ENCODE results near the gene CASP8. TPM values are rescaled to one million over a fixed set of nuclear protein-coding genes. Genes with fewer than 3 reads are reported as not detected.

The CASP8 gene
- total and polyA plus RNA-seq, 5 donors from 2014 or later: 63.8 to 254 (median 96.1) TPM

DNA sequence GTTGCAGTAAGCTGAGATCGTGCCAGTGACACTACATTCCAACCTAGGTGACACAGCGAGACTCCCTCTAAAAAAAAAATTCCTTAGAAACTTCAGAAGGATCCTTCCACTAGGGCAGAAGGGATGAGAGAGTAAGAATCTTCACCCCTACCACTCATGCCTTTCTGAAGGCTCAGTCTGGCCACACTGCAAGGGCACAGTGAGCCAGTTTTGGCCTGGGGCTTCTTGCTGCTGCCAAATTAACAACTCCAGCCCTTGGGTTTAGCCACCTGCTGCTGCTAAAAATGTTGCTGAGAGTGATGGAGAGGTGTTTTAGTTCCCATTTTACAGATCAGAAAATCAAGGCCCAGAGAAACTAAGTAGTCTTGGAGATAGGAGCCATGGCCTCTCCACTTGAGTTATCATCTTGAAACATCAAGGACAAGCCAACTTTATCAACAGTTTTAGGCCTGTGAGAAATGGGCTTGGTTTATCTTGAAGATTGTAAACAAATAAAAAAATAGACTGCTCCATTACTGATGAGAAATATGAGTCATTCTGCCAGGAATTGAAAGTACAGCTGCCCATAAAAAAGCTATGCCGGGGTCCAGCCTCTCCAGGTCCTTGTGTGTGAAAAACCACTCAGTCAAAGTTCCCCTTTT lies 31.9 kb upstream of the CASP8 start:
- ATAC-seq (ENCODE audit: low read depth in 2 of 2) (no peak), DNase-seq (peak in 1 of 3 donors; percentile 49)
- Mint-ChIP-seq H3K36me3 (peaks cover 3% of the 10 kb centered on the region), H3K27me3 (no peaks in the 10 kb centered on the region), H3K4me3 (no peak overlapping the region), H3K4me1 (peaks cover 14 to 36% (median 18%) of the 10 kb centered on the region in 4 donors), H3K27ac (peak overlapping the region in 2 of 3 donors; percentile 58 to 71), H3K9me3 (no peaks in the 10 kb centered on the region)
- no peaks in the 10 kb centered on the region for H3K27me3 ChIP-seq (ENCODE audit: control insufficient read depth, insufficient read depth, low read length)
- H3K9me3 ChIP-seq (ENCODE audit: control insufficient read depth in 2 of 2, low read length in 2 of 2): no peaks in the 10 kb centered on the region
- H3K36me3 ChIP-seq (ENCODE audit: control insufficient read depth, insufficient read depth, low read length): no peaks in the 10 kb centered on the region
- peaks cover 22% of the 10 kb centered on the region for H3K4me1 ChIP-seq (ENCODE audit: control insufficient read depth, insufficient read depth, low read length, poor library complexity, severe bottlenecking)
- H3K4me3 ChIP-seq (ENCODE audit: low read depth, low read length): no peak overlapping the region
- no peak overlapping the region for H3K27ac ChIP-seq (ENCODE audit: insufficient read depth, low read length, poor library complexity, severe bottlenecking)

DNA sequence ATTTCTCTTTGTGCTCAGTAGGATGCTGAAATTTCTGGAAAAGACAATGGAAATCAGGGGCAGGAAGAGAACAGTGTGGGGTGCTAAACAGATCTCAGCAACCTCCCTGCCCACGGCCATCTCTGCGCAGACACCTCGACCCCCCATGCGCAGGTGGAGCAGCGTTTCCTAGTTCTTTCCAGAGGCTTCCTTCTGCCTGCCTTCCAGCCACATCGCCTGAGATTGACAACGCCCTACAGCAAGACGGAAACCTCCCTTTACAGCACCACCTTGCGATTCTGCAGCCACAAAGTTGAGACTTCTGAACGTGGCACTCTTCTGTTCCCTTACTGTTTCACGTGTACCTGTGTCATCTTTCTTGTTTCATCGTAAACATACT lies 31.4 kb upstream of the CASP8 start:
- no peaks in the 10 kb centered on the region for H3K27me3 ChIP-seq (ENCODE audit: control insufficient read depth, insufficient read depth, low read length)
- H3K4me3 ChIP-seq (ENCODE audit: low read depth, low read length): no peak overlapping the region
- no peak overlapping the region for H3K27ac ChIP-seq (ENCODE audit: insufficient read depth, low read length, poor library complexity, severe bottlenecking)
- no peak overlapping the region for H3K4me3 Mint-ChIP-seq
- H3K9me3 Mint-ChIP-seq: no peaks in the 10 kb centered on the region
- H3K4me1 Mint-ChIP-seq: peaks cover 16 to 33% (median 17%) of the 10 kb centered on the region in 4 donors
- DNase-seq (peak in 1 of 3 donors; percentile 51), ATAC-seq (ENCODE audit: low read depth in 2 of 2) (no peak)
- H3K36me3 Mint-ChIP-seq: peaks cover 3% of the 10 kb centered on the region
- H3K4me1 ChIP-seq (ENCODE audit: control insufficient read depth, insufficient read depth, low read length, poor library complexity, severe bottlenecking): peaks cover 22% of the 10 kb centered on the region
- no peaks in the 10 kb centered on the region for H3K27me3 Mint-ChIP-seq
- no peaks in the 10 kb centered on the region for H3K9me3 ChIP-seq (ENCODE audit: control insufficient read depth in 2 of 2, low read length in 2 of 2)
- no peaks in the 10 kb centered on the region for H3K36me3 ChIP-seq (ENCODE audit: control insufficient read depth, insufficient read depth, low read length)
- H3K27ac Mint-ChIP-seq: peak overlapping the region in 2 of 3 donors; percentile 54 to 71

DNA sequence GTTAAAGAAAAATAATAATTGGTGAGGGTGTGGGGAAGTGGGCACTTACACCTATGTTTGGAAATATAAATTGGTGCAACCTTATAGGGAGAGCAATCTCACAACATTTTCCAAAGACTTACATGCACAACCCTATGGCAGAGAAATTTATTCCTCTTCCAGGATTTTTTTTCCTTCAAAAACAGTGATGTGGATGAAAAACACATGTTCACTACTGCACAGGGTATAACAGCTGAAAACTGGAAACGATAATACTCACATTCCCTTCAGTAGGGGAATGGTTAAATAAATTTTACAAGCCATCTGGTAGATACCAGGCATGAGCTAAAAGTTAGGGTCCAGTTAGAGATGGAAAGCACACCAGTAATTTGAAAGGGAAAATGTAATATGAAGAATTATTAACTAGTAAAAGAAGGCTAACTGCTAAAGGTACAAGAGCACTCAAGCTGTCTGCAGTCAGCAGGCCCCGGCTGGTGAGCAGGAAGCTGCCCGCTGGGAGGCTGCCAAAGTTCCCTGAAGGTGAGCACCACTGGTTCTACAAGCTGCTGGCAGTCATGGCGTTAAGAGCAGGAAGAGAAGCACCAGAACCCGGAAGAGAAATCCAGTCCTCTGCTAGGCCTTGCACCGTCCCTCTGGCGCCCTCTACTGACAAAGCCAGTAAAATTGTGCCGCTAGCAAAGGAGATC lies 28.4 kb upstream of the CASP8 start:
- peak overlapping the region; percentile 99 for H3K4me3 ChIP-seq (ENCODE audit: low read depth, low read length)

DNA sequence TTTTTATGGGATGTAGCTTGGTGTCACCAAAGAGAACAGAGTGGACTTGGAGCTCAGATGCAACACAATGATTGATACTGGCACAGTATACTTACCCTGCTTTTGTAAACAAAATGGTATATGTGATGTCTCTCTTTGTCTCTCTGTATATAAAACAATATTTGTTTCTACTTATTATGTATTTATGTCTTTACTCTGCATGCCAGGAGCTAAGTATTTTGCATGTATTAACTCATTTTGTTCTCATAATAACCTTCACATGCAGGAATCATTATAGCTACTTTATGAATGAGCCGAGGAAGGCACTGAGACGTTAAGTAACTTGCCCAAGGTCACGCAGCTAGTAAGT lies 27.9 kb upstream of the CASP8 start:
- Histone ChIP-seq H3K4me3 (ENCODE audit: low read depth, low read length) (peak overlapping the region; percentile 99), H3K9me3 (ENCODE audit: control insufficient read depth in 2 of 2, low read length in 2 of 2) (no peaks in the 10 kb centered on the region), H3K36me3 (ENCODE audit: control insufficient read depth, insufficient read depth, low read length) (peaks cover 2% of the 10 kb centered on the region), H3K27ac (ENCODE audit: insufficient read depth, low read length, poor library complexity, severe bottlenecking) (peak overlapping the region; percentile 85), H3K4me1 (ENCODE audit: control insufficient read depth, insufficient read depth, low read length, poor library complexity, severe bottlenecking) (peaks cover 56% of the 10 kb centered on the region), H3K27me3 (ENCODE audit: control insufficient read depth, insufficient read depth, low read length) (no peaks in the 10 kb centered on the region)
- Mint-ChIP-seq H3K4me3 (peak overlapping the region; percentile 97 to 98 (median 98)), H3K9me3 (no peaks in the 10 kb centered on the region), H3K27me3 (no peaks in the 10 kb centered on the region), H3K4me1 (peaks cover 23 to 49% (median 29%) of the 10 kb centered on the region in 4 donors), H3K27ac (peak overlapping the region; percentile 20 to 97 (median 80)), H3K36me3 (peaks cover 11% of the 10 kb centered on the region)
- ATAC-seq (ENCODE audit: low read depth in 2 of 2) (no peak), DNase-seq (no peak)

More for the DNA sequence above, 28.4 kb upstream of the CASP8 start:
- Histone ChIP-seq H3K27ac (ENCODE audit: insufficient read depth, low read length, poor library complexity, severe bottlenecking) (peak overlapping the region; percentile 85), H3K36me3 (ENCODE audit: control insufficient read depth, insufficient read depth, low read length) (no peaks in the 10 kb centered on the region), H3K4me1 (ENCODE audit: control insufficient read depth, insufficient read depth, low read length, poor library complexity, severe bottlenecking) (peaks cover 50% of the 10 kb centered on the region), H3K27me3 (ENCODE audit: control insufficient read depth, insufficient read depth, low read length) (no peaks in the 10 kb centered on the region), H3K9me3 (ENCODE audit: control insufficient read depth in 2 of 2, low read length in 2 of 2) (no peaks in the 10 kb centered on the region)
- Mint-ChIP-seq H3K9me3 (no peaks in the 10 kb centered on the region), H3K36me3 (peaks cover 11% of the 10 kb centered on the region), H3K27me3 (no peaks in the 10 kb centered on the region), H3K4me3 (peak overlapping the region; percentile 97 to 98 (median 98)), H3K4me1 (peaks cover 23 to 44% (median 28%) of the 10 kb centered on the region in 4 donors), H3K27ac (peak overlapping the region; percentile 20 to 97 (median 80))
- ATAC-seq (ENCODE audit: low read depth in 2 of 2) (peak; percentile 57), DNase-seq (peak; percentile 83 to 96 (median 90))

DNA sequence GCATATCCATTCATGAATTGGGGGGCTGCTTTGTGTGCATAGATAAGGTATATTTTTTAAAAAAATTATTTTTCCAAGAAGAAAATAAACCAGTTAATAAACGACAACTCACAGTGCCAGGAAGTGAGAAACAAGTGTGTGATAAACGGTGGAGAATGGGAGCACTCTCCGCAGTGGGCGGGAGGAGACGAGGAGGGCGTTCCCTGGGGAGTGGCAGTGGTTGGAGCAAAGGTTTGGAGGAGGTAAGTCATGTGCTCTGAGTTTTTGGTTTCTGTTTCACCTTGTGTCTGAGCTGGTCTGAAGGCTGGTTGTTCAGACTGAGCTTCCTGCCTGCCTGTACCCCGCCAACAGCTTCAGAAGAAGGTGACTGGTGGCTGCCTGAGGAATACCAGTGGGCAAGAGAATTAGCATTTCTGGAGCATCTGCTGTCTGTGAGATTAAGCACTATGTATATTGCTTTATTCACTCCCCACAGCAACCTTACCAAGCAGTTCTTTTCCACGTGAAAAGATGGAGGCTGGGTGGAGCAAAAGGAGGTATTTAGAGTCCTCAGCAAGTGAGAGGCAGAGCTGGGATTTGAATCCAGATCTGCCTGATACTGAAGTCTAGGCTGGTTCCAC lies 27.0 kb upstream of the CASP8 start:
- peak overlapping the region; percentile 97 to 98 (median 98) for H3K4me3 Mint-ChIP-seq
- Histone ChIP-seq H3K4me3 (ENCODE audit: low read depth, low read length) (peak overlapping the region; percentile 99), H3K27ac (ENCODE audit: insufficient read depth, low read length, poor library complexity, severe bottlenecking) (peak overlapping the region; percentile 85), H3K27me3 (ENCODE audit: control insufficient read depth, insufficient read depth, low read length) (no peaks in the 10 kb centered on the region), H3K4me1 (ENCODE audit: control insufficient read depth, insufficient read depth, low read length, poor library complexity, severe bottlenecking) (peaks cover 64% of the 10 kb centered on the region), H3K36me3 (ENCODE audit: control insufficient read depth, insufficient read depth, low read length) (peaks cover 5% of the 10 kb centered on the region), H3K9me3 (ENCODE audit: control insufficient read depth in 2 of 2, low read length in 2 of 2) (no peaks in the 10 kb centered on the region)
- H3K27ac Mint-ChIP-seq: peak overlapping the region; percentile 92 to 97 (median 97)
- H3K27me3 Mint-ChIP-seq: no peaks in the 10 kb centered on the region
- H3K4me1 Mint-ChIP-seq: peaks cover 26 to 56% (median 35%) of the 10 kb centered on the region in 4 donors
- ATAC-seq (ENCODE audit: low read depth in 2 of 2): peak; percentile 91
- no peaks in the 10 kb centered on the region for H3K9me3 Mint-ChIP-seq
- DNase-seq: peak; percentile 85 to 96 (median 87)
- peaks cover 16% of the 10 kb centered on the region for H3K36me3 Mint-ChIP-seq

DNA sequence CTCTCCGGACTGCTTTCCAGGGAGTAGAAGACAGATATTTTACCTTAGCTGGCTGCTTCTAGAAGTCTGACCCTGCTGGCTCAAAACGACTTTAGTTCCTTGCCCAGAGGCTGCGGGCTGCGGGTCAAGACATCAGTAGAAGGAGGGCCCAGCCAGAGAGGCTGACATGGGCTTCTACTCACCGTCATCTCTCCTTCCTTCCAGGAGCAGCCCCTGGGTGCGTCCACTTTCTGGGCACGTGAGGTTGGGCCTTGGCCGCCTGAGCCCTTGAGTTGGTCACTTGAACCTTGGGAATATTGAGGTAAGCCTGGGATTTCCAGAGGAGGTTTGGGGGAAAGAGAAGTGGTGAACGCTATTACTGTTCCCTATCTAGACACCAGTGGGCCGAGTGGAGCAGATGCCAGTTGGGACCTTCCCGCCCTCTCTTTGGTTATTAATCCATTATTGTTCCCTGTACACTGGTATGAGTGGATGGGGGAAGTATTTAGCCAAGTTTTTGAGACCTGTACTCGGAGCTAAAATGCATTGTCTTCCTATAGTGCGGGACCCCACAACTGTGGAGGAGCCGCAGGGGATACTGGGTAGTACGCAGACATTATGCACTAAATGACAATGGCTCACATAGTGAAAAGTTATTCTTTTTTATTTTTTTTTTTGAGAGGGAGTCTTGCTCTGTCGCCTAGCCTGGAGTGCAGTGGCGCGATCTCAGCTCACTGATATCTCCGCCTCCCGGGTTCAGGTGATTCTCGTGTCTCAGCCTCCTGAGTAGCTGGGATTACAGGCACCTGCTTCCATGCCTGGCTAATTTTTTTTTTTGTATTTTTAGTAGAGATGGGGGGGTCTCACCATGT lies 26.3 kb upstream of the CASP8 start:
- H3K4me3 Mint-ChIP-seq: peak overlapping the region; percentile 97 to 98 (median 98)
- H3K9me3 Mint-ChIP-seq: no peaks in the 10 kb centered on the region
- H3K27ac Mint-ChIP-seq: peak overlapping the region; percentile 92 to 97 (median 97)
- peaks cover 26 to 52% (median 32%) of the 10 kb centered on the region in 4 donors for H3K4me1 Mint-ChIP-seq
- H3K4me3 ChIP-seq (ENCODE audit: low read depth, low read length): peak overlapping the region; percentile 99
- ATAC-seq (ENCODE audit: low read depth in 2 of 2) (no peak), DNase-seq (peak in 2 of 3 donors; percentile 9 to 33)
- no peaks in the 10 kb centered on the region for H3K9me3 ChIP-seq (ENCODE audit: control insufficient read depth in 2 of 2, low read length in 2 of 2)
- H3K36me3 Mint-ChIP-seq: peaks cover 14% of the 10 kb centered on the region
- H3K36me3 ChIP-seq (ENCODE audit: control insufficient read depth, insufficient read depth, low read length): peaks cover 5% of the 10 kb centered on the region
- no peaks in the 10 kb centered on the region for H3K27me3 ChIP-seq (ENCODE audit: control insufficient read depth, insufficient read depth, low read length)
- H3K4me1 ChIP-seq (ENCODE audit: control insufficient read depth, insufficient read depth, low read length, poor library complexity, severe bottlenecking): peaks cover 61% of the 10 kb centered on the region
- peak overlapping the region; percentile 85 for H3K27ac ChIP-seq (ENCODE audit: insufficient read depth, low read length, poor library complexity, severe bottlenecking)
- H3K27me3 Mint-ChIP-seq: no peaks in the 10 kb centered on the region

DNA sequence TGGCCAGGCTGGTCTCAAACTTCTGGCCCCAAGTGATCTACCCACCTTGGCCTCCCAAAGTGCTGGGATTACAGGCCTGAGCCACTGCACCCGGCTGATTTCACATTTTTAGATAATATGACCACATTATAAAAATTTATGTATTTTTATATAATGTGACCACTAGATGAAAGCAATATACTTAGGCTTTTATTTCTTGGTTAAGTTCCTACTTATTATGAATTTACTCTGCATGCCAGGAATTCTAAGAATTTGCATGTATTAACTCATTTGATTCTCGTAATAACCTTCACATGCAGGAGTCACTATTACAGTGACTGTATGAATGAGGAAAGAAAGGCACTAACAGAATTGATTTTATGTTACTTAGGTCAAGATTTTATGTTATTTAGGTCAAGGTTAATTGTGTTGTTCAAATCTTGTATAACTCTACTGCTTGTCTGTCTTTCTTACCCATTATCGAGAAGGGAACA lies 25.6 kb upstream of the CASP8 start:
- Mint-ChIP-seq H3K27ac (peak overlapping the region; percentile 92 to 97 (median 97)), H3K27me3 (no peaks in the 10 kb centered on the region), H3K4me3 (peak overlapping the region; percentile 97 to 98 (median 98)), H3K4me1 (peaks cover 26 to 52% (median 35%) of the 10 kb centered on the region in 4 donors), H3K36me3 (peaks cover 19% of the 10 kb centered on the region), H3K9me3 (no peaks in the 10 kb centered on the region)
- H3K9me3 ChIP-seq (ENCODE audit: control insufficient read depth in 2 of 2, low read length in 2 of 2): no peaks in the 10 kb centered on the region
- H3K27me3 ChIP-seq (ENCODE audit: control insufficient read depth, insufficient read depth, low read length): no peaks in the 10 kb centered on the region
- ATAC-seq (ENCODE audit: low read depth in 2 of 2) (no peak), DNase-seq (peak in 1 of 3 donors; percentile 26)
- H3K36me3 ChIP-seq (ENCODE audit: control insufficient read depth, insufficient read depth, low read length): peaks cover 8% of the 10 kb centered on the region
- H3K4me1 ChIP-seq (ENCODE audit: control insufficient read depth, insufficient read depth, low read length, poor library complexity, severe bottlenecking): peaks cover 59% of the 10 kb centered on the region
- peak overlapping the region; percentile 85 for H3K27ac ChIP-seq (ENCODE audit: insufficient read depth, low read length, poor library complexity, severe bottlenecking)
- H3K4me3 ChIP-seq (ENCODE audit: low read depth, low read length): peak overlapping the region; percentile 99
